GM12891 (cell line): ENCODE results near the gene SMARCC2.
A peak's percentile ranks its signal among the peaks of the same experiment; 100 is the strongest.

Source experiments
- DNase-seq: peaks from one replicate; pipeline ENCODE4 v3.0.0; 2011; ENCODE audit warnings: low spot score; ENCODE audit not compliant: insufficient read length
- FAIRE-seq: peaks from 2 replicates; lab custom pipeline; 2011; peaks lifted over from hg19 to GRCh38; lab: Jason Lieb, UNC
- PAX5 ChIP-seq: IDR thresholded peaks from 2 replicates; pipeline ENCODE4 v1.6.1; 2011; ENCODE audit warnings: low read length, moderate library complexity, mild to moderate bottlenecking; ENCODE audit not compliant: insufficient read depth, severe bottlenecking
- POLR2A ChIP-seq: IDR thresholded peaks from 2 replicates; pipeline ENCODE4 v1.6.1; 2011; ENCODE audit warnings: low read depth, low read length, control low read depth
- POLR2AphosphoS5 ChIP-seq: IDR thresholded peaks from 2 replicates; pipeline ENCODE4 v1.6.1; 2011; ENCODE audit warnings: low read depth, low read length, control low read depth
- POU2F2 ChIP-seq: IDR thresholded peaks from 2 replicates; pipeline ENCODE4 v1.6.1; 2011; ENCODE audit warnings: low read depth, mild to moderate bottlenecking, control low read depth, low read length, moderate library complexity
- SPI1 ChIP-seq: IDR thresholded peaks from 2 replicates; pipeline ENCODE4 v1.6.1; 2011; ENCODE audit warnings: low read depth, low read length, control low read depth
- TAF1 ChIP-seq: IDR thresholded peaks from 2 replicates; pipeline ENCODE4 v1.6.1; 2011; ENCODE audit warnings: low read depth, low read length, control low read depth

The SMARCC2 gene

DNA sequence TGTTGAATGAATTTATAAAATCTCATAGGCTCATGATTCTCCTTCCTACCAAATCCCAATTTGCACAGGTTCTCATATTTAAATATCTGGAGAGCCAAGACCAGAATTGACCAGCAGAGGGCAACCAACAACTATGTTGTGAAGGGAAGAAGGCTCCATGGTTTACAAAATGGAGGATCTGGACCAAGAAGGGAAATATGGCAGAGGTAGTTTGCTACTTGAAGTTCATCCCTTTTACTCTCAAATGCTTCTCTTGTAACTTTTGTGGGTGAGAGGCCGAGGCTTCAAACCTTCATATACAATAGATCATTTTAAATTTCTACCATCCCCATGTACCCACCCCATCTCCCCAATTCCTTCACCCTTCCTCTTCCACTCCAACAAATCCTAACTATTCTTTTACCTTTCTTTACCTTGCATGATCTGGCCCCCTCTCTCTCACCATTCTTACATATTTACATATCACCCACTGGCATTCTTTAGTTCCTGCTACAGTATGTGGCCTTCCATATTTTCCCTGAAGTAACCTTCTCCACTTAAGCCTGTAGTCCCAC is 3.8 kb upstream of the SMARCC2 start:
- DNase-seq, result peak; percentile 47
- TF ChIP-seq POLR2A (peak; percentile 46; the same call in 1 of the 2 replicates), SPI1 (no peak), PAX5 (no peak), TAF1 (peak; percentile 60; the same call in 1 of the 2 replicates), POU2F2 (0 out of 2 replicates have a peak, but pooled peaks have one; percentile 38), POLR2AphosphoS5 (no peak)
- FAIRE-seq, result peak; percentile 80

DNA sequence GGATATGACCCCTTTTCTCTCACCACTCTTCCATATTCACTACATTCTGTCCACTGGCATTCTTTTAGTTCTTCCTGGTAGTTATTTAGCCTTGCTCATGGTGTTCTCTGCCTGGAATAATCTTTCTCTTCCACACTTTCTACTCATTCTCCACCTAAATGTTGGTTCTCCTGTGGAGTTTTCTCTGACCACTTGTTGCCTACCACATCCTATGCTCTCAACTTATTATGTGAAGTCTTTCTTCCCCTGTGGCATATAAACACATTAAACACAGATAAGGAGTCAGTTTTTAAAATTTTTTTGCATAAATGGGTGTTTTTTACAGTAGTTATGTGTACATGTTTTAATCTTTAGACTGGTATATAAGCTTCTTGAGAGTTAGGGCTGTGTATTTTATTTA is 3.3 kb upstream of the SMARCC2 start:
- TF ChIP-seq PAX5 (no peak), POU2F2 (no peak)
- FAIRE-seq, result no peak
- DNase-seq, result no peak

DNA sequence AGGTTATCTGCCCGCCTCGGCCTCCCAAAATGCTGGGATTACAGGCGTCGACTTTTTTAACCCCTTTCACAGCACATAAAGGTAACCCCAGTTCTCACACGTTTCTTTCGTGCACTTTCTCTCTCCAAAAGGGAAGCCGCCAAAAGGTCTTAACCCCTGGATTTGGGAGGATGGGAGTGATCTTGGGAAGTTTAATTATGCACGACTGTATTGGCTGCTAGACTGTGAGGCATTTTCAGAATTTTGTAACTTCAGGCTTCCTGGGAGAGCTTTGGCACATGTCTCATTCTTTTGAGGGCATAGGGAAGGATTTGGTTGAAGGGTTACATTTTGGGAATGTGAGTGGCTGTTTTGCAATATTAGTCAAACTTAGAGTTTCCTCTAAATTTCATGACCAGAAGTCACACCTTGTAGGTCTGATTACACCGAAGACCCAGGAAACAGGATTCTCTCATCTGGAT is 1.4 kb upstream of the SMARCC2 start:
- no peak for FAIRE-seq

DNA sequence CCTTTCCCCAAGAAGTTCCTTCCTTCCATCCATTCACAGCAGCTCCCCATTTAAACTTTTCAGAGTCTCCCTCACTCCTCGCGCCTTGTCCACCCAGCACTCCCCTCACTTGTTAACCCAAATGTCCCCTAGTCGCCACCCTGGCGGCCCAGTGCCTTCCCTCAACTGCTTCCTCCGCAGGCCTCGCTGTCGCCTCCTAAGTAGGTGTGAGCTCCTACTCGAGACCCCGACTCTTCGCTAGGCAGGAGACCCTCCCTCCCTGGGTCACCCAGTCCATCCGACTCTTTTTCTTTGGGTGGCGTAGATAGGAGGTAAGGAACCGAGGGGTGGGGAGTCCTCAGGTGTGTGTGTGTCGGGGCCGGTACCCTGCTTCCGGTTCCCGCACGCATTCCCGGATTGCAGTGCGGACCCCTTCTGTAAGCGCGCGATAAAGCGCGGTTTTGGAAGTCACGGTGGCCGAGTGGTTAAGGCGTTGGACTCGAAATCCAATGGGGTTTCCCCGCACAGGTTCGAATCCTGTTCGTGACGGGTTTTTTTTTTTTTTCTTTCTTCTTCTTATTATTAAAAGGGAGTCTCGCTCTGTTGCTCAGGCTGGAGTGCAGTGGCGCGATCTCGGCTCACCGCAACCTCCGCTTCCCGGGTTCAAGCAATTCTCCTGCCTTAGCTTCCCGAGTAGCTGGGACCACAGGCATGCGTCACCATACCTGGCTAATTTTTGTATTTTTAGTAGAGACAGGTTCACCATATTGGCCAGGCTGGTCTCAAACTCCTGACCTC is 823 bp upstream of the SMARCC2 start:
- peak; percentile 24 for TF ChIP-seq PAX5
- no peak for TF ChIP-seq SPI1
- TF ChIP-seq POLR2AphosphoS5, result peak; percentile 32; the same call in 1 of the 2 replicates
- DNase-seq (peak; percentile 62), FAIRE-seq (peak; percentile 85)

More for the DNA sequence above, 1.4 kb upstream of the SMARCC2 start:
- TF ChIP-seq POLR2A (no peak), TAF1 (no peak), PAX5 (no peak), POLR2AphosphoS5 (no peak), SPI1 (no peak), POU2F2 (no peak)
- no peak for DNase-seq

DNA sequence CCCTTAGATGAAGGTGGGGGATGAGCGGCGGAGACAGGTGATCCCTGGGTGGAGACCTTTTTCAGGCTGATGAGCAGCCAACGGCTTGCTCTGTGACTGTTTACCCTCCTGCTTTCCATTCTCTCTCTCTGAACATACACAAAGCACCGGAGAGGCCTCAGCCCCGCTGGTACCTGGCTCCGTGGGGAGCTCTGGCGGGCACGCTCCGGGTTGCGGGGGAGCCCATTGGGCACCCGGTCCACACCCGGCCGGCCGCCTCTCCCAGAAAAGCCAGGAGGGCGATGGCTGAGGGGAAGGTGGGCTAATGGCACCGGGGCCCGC is 545 bp downstream of the SMARCC2 start:
- no peak for DNase-seq
- TF ChIP-seq POLR2AphosphoS5 (no peak), POLR2A (no peak), SPI1 (no peak)
- FAIRE-seq, result no peak

DNA sequence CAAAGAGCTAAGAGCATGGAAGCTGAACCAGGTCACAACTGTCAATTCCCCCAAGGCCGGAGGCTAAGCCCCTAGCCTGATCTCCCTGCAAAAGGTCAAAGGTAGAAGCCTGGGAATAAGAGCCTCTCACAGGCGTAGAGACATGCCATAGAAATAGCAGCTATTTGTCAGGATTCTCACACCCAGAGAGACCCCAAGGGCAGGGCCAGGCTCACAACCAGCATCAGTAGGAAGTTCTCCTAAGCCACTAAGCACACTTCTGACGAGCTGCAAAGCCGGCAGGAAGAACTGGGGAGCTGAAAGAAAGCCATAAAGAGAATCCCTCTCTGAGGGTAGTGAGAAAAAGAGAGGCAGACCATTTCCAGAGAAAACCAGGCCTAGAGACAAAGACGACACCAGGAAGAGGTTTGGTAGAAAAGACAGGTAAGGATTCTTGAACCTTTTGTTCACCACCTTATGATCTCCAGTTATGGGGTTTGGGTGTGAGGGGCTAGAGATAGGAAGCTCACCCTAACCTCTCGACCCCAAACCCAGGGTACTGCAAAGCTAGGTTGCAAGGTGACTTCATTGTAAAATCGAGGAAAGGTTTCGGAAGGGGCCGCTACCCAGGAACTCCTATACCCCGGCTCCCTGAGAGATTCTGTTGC is 1.0 kb downstream of the SMARCC2 start:
- FAIRE-seq (no peak), DNase-seq (no peak)
- TF ChIP-seq POLR2A (no peak), POLR2AphosphoS5 (no peak), PAX5 (no peak), SPI1 (no peak), POU2F2 (no peak), TAF1 (no peak)

DNA sequence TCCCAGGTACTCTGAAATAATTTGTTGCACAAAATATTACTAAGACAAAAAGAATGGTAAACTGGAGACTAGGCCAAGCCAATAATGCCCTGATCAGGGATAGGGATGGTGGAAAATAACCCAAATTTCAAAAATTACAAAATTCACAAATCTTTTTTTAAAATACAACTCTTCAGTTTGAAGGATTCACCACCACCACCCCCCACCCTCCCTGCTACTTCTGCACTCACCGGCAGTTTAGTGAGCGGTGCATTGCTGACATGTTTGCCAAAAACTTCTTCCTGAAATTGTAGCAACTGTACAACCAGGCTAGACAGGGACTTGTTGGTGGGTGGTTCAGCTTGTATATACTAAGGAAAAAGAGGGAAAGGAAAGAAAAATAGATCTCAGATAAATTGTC is 2.3 kb downstream of the SMARCC2 start:
- TF ChIP-seq PAX5, result no peak
- no peak for TF ChIP-seq TAF1
- TF ChIP-seq POLR2A, result no peak
- no peak for TF ChIP-seq SPI1
- no peak for TF ChIP-seq POU2F2
- FAIRE-seq, result no peak
- no peak for DNase-seq

DNA sequence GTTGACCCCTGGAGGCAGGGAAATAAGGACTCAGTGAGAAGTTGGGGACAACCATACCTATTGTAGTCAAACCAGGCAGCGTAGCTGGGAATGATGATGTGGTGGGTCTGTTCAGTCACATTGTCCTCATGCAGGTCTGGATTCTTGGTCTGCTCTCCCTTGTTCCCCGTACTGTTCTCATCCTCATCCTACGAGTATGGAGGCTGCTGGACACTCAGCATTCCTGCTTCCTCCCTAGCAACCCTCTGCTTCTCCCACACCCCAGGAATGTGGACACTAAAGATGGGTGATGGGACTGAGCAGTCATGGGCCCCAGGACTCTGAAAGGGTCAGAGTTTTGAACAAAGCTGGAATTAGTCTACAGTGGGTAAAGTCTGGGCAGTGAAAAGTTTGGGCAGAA is 10.9 kb downstream of the SMARCC2 start:
- no peak for FAIRE-seq

DNA sequence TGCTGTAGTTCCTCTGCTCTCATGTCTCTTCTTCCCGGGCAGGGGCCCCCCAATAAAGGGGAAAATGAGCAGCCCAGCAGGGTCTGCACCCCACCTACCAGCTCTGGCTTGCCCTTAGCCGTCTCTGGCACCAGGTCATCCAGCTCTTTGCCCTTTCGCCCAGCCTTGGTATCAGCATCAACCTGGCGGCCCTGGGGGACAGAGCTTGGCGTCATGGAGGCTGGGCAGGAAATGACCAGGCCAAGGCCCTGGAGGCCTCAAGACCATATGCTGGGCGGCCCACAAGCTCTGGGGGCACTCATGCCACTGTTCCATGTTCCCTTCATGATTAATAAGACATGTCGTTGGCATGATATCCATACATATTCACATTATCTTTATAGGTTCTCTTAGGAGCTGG is 16.4 kb downstream of the SMARCC2 start:
- TF ChIP-seq POU2F2 (no peak), TAF1 (no peak), POLR2A (no peak), POLR2AphosphoS5 (no peak; the same call in 1 of the 2 replicates), PAX5 (no peak), SPI1 (no peak)
- DNase-seq, result no peak

More for the DNA sequence above, 10.9 kb downstream of the SMARCC2 start:
- DNase-seq, result no peak
- no peak for TF ChIP-seq PAX5
- no peak for TF ChIP-seq POU2F2

DNA sequence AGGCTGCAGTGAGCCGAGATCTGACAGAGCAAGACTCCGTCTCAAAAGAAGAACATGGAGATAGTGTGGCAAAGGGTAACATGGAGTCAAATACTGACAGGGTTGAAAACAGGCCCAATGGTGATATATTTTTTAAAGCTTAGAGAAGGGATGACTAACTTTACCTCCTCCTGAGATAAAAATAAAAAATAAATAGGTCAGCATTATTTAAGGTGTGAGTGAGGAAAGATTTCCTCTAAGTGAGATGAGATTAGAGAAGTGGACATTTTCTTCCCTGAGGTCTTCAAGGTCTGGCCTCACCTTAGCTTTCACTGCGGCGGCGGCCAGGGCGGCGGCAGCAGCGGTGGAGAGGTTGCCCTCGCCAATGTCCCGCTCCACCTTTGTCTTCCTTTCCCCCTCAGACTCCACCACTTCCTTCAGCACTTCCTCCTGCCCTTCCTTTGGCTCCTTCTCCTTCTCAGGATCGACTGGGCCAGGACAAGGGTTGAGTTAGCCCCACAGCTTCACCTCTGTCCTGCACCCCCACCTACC is 20.0 kb downstream of the SMARCC2 start:
- DNase-seq, result no peak
- no peak for FAIRE-seq
- TF ChIP-seq POLR2AphosphoS5 (no peak), POU2F2 (no peak), SPI1 (no peak), POLR2A (no peak), PAX5 (no peak), TAF1 (no peak)

More for the DNA sequence above, 16.4 kb downstream of the SMARCC2 start:
- FAIRE-seq, result no peak

DNA sequence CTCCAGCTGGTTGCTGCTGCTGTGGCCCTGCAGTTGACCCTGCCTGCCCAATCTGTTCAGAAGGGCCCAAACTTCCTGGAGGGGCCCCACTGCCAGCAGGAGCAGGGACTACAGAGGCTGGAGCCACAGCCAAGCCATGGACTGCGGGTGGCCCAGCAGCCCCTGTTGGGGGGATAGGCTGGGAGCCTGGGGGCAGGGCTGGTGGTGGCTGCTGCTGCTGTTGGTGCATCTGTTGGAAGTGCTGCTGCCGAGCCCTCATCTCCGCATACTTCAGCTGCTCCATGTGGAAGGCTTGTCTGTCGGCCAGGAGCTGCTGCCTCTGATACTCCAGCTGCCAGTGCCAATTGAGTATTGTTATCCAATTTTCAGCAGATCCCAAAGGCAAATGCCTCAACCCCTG is 23.9 kb downstream of the SMARCC2 start:
- DNase-seq (no peak), FAIRE-seq (no peak)
- no peak for TF ChIP-seq SPI1
- no peak for TF ChIP-seq TAF1
- peak; percentile 39; the same call in 1 of the 2 replicates for TF ChIP-seq POLR2AphosphoS5
- TF ChIP-seq PAX5, result no peak
- peak; percentile 54; the same call in 1 of the 2 replicates for TF ChIP-seq POLR2A
- no peak for TF ChIP-seq POU2F2

DNA sequence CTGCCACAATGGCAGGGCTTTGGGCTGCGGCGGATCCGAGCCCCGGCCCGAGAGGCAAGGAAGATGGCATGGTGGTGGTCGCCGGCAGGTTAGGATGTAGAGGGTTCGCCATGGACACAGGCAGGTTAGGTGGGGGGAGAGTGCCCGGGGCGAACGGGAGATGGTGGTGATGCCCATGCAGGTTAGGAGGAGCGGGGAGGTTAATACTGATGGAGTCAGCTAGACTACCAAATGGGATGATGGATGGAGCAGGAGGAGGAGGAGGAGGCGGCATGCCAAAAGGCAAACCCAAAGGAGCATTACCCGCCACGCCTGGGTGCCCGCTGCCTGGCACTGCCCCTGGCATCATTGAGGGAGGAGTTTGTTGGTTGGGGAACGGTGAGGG is 24.9 kb downstream of the SMARCC2 start:
- FAIRE-seq (no peak), DNase-seq (no peak)
- TF ChIP-seq POU2F2 (no peak), SPI1 (no peak), PAX5 (no peak), POLR2A (no peak; the same call in 1 of the 2 replicates), TAF1 (no peak), POLR2AphosphoS5 (no peak)
